DMS 273 treated with DMSO at 0.1 percent for 48 hours (cell line): ENCODE data around the gene APBB2.
"Not testable (repeated sequence)": the region's sequence is repeated elsewhere in the genome, so short reads cannot be mapped to it uniquely, and the experiment has no call there.

Experiments
- DNase-seq: peaks from one replicate; lab custom pipeline; 2025; lab: John Stamatoyannopoulos, UW

The APBB2 gene

GRCh38 chr4:41156574-41156973 lies 57.8 kb downstream of the APBB2 start:
- no peak for DNase-seq

DNA sequence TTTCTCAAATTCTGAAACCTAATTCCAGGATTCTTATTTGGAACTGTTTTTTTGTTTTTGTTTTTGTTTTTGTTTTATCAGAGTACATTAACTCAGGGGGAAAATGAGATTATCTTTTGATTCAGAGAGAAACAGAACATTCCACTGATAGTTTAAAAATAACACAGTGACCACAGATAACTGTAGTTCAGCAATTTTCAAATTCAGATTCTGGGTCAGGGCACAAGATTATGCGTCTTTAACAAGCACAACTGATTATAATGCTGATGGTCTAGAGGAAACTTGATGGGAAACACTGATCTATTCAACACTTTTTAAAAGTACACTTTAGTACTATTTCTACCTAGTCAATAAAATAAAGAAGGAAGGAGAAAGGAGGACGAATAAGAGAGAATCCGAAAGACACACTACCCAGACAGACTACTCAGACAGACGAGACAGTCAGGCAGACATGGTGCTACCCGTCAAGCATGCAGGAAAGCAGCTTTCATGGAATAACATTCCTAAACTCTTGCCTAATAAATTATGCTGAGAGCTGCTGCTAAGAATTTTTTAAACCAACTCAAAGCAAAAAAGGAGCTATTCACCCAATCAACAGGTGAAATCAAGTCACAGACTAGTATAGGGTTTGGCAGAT lies 59.0 kb downstream of the APBB2 start:
- no peak for DNase-seq

GRCh38 chr4:41154814-41155177 lies 59.5 kb downstream of the APBB2 start:
- DNase-seq, result no peak

DNA sequence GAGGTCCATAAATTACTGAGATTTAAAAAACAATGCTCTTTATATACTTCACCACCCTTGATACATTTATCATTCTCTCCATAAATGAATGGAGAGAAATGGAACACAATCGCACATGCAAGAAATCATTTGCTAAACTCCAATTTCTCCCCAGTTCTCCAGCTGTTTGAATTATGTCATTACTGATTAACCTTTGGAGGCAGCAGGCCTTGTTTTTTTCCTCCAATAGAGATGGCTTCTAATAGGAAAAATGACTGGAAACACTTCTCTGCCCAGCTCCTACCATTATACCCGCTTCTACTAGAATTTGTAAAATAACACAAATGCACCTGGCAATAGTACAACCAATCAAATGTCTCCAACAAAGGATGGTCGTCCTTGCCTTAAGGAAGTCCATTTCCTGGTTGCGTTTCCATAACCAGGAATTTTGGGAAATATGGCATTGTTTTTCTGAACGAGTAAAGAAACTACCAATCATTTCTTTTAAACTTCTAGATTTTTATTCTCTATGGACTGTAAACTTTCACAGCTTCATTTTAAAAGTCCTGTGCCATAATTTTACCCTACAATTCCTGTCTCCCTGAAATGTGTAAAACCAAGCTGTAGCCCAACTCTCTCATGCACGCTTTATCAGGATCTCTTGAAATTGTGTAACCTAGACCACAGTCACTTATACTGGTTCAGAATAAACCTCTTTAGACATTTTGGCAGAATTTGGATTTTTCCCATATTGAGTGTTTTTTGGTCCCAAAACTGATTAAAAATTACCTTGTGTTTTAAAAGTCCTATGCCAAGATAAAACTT lies 60.1 kb downstream of the APBB2 start:
- DNase-seq, result no peak

DNA sequence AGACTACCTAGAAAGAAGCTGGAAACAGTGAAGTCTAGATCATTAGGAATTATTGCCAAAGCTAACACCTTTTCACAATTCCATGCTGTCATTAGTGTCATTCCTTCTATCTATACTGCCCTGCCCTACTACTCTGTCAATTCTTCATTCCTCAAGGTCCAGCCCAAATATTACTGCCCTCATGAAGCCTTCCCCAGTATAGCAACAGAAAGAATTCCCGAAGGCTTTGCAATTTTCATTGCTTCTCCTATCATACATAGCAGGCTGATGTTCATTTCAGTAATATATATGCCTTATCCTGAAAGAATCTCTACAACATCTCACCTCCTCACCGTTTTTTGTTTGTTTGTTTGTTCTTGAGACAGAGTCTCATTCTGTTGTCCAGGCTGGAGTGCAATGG lies 63.9 kb downstream of the APBB2 start:
- DNase-seq, result no peak

GRCh38 chr4:41149568-41149967 lies 64.8 kb downstream of the APBB2 start:
- not testable (repeated sequence) for DNase-seq

GRCh38 chr4:41148931-41149330 lies 65.4 kb downstream of the APBB2 start:
- no peak for DNase-seq

DNA sequence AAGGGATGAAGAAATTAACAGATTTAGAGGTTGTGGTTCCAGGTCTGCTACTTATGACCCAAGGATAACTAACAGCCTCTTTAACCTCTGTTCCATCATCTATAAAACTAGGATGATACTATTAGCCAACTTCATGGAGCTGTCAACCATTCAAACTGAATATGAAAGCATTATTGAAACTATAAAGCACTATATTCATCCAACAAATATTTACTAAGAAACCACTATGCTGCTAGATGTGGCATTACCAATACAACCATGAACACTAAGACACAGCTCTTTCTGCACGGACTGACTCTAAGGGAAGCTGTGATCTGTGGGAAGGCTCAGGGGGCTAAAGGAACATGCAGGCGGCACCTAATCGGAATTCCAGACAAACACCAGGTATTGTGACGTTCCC lies 66.0 kb downstream of the APBB2 start:
- no peak for DNase-seq

GRCh38 chr4:41147570-41147969 lies 66.8 kb downstream of the APBB2 start:
- not testable (repeated sequence) for DNase-seq

GRCh38 chr4:41146716-41147506 lies 67.4 kb downstream of the APBB2 start:
- DNase-seq, result no peak

GRCh38 chr4:41146196-41146595 lies 68.1 kb downstream of the APBB2 start:
- DNase-seq, result no peak

DNA sequence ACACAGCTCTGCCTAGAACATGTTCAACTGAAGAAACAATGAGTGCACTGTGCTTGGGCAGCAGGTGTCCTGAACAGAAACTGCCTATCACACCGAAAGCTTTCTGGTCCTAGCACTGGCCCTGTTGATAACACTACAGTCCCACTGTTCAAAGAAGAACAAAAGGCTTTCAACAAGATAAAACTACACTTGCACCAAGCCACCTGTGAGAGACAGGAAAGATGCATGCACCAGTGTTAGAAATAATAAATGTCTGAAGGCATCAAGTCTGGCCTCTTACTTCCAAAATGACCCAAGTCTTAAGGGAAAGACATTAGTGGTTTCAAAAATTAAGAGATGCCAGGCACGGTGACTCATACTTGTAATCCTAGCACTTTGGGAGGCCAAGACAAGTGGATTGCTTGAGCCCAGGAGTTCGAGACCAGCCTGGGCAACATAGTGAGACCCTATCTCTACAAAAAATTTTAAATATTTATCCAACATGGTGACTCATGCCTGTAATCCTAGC lies 68.7 kb downstream of the APBB2 start:
- DNase-seq, result no peak

GRCh38 chr4:41144812-41145211 lies 69.5 kb downstream of the APBB2 start:
- DNase-seq, result no peak

GRCh38 chr4:41144040-41144379 lies 70.3 kb downstream of the APBB2 start:
- no peak for DNase-seq

DNA sequence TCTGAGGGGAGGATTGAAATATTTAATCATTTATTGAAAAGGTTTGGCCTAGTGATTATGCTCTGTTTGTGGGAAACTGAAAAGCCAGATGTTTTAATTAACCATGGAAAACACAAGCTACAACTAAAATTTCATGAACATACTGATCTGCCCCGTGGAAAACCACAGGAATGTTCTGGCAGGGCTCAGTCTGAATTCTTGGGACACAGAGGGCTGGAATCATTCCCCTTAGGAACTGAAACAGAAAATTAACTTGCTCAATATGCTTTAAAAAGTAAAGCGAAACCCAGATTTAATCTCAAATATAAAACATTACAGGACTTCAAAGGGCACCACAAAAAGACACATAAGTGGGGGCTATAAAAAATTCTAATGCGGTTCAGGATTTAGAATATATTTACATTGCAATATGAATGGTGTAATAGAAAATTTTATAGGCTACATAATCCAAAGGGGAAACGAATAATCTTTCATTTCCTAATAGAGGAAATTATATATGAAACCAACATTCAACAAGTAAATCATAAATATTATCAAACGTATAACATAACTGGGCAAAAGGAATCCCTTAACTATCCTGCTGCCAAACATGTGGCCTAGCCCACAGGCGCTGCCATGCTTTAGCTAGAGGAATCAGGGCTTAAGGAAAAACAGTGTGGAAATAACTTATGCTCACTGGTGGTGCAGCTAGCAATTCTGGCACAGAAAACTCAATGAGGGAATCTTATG lies 70.9 kb downstream of the APBB2 start:
- DNase-seq, result no peak

DNA sequence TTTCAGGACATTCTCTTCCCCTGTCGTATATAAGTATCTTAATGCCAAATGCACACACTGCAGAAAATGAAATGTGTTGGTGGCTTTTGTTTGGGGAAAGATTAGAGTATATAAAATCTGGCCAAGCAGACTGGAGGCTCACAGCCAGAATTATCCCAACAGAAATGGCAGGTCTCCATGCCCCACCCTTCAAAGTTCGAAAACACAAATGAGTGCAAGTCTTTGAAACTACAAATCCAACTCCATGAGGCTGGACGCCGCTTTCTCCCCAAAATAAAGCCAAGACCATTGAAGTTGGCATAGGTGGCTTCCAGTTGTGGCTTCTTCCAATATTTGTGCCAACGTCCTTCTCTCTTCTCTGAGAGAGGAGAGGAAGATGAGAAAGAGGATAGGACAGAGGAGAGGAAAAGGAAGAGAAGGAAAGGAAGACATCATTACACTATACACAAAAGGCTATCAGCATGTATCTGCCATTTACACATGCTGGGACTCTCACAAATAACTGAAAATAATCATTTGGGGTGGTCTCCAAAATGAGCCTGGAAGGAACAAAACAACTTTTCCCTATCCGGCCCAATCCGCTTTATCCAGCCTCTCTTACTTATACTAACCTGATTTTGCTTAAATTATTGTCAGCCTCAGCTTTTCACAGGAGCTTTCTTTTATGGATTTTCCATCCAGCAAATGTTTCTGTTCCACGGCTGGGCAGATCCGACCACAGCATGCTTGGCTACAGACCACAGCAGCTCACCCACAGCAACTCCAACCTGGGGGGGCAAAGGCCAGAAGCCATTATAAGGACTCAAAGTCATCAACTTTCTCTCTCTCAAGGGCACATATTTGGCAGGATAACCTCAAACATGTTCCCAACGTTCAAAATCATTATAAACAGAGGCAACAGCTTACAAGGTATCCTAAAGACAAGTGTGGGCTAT lies 71.7 kb downstream of the APBB2 start:
- DNase-seq, result no peak

GRCh38 chr4:41141900-41142299 lies 72.4 kb downstream of the APBB2 start:
- DNase-seq, result no peak

- DNase-seq, result no peak
Measured at GRCh38 chr4:41140410-41140809, 73.9 kb downstream of the APBB2 start.

GRCh38 chr4:41137879-41138278 lies 76.5 kb downstream of the APBB2 start:
- no peak for DNase-seq

GRCh38 chr4:41136456-41136855 lies 77.9 kb downstream of the APBB2 start:
- no peak for DNase-seq

GRCh38 chr4:41135801-41136200 lies 78.5 kb downstream of the APBB2 start:
- no peak for DNase-seq
